Activated CD8-positive, alpha-beta memory T cell treated with anti-CD3 and anti-CD28 coated beads for 36 hours (primary cell): Measurements from ENCODE around the gene P3H1. TPM values are rescaled to one million over a fixed set of nuclear protein-coding genes. Genes with fewer than 3 reads are reported as not detected.
"Not testable (repeated sequence)": the region's sequence is repeated elsewhere in the genome, so short reads cannot be mapped to it uniquely, and the experiment has no call there.

Experiments
- CTCF ChIA-PET: fragments of 350-600 bp; sonication (Branson Sonifier 250); formaldehyde crosslinking; loops from one replicate; lab custom pipeline; 2021; ENCODE audit warnings: antibody characterized with exemption; lab: Charles Lee
- POLR2A ChIA-PET: fragments of 350-600 bp; sonication (Branson Sonifier 250); formaldehyde crosslinking; loops from one replicate; lab custom pipeline; 2021; ENCODE audit warnings: antibody characterized with exemption; lab: Charles Lee
- total RNA-seq, 2 experiments: library from RNA; stranded (reverse); gene quantifications; one replicate each; pipeline ENCODE4 v1.2.3, GENCODE V29; 2021

The P3H1 gene
- total RNA-seq, 2 experiments from 2014 or later, result 31.5 to 35.5 TPM

DNA sequence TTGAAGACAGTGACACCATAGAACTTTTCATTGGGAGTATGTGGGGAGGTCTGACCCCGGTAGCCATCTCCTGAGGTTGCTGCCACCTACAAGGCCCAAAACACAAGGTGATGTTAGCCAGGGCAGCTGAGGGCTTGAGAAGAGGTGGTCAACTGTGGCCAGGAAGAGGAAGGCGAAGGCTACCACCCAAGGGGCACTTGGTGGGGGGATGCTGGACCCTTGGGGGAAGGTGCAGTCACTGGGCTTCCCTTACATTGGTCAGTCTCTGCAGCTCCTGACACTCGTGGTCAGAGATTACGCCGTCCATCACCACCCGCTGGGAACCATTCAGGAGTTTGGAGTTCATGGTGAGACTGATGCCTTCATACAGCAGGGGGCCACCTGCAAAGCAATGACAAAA is 14.5 kb downstream of the P3H1 start:
- POLR2A ChIA-PET, result interaction anchor here (1.1 kb wide), 1 partner anchor 15 kb away, joined by 3 read pairs; the partner anchor contains the start of genes C1orf50 and P3H1

DNA sequence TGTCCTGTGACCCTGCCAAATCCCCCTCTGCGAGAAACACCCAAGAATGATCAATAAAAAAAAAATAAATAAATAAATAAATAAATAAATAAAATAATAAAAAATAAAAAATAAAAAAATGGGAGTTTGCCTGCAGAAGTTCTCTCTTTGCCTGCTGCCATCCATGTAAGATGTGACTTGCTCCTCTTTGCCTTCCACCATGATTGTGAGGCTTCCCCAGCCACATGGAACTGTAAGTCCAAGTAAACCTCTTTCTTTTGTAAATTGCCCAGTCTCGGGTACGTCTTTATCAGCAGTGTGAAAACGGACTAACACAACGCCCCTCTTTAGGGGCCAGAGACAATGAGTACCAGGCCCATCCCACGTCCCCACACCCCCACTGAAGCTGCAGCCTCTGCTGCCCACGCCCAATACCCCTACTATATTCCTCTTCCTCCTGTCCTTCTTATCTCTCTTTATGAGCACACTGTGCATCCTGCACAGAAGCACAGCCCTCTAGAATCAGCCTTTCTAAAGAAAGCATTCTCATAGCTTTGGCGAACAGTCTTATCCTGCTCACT is 15.2 kb downstream of the P3H1 start:
- POLR2A ChIA-PET, result interaction anchor here (1.1 kb wide), 1 partner anchor 16 kb away, joined by 3 read pairs; the partner anchor contains the start of genes C1orf50 and P3H1
- CTCF ChIA-PET, result not testable (repeated sequence)

More for the DNA sequence above, 14.5 kb downstream of the P3H1 start:
- CTCF ChIA-PET, result no interaction called here

GRCh38 chr1:42750041-42750440 is 16.8 kb downstream of the P3H1 start:
- POLR2A ChIA-PET, result interaction anchor here (0.7 kb wide), 1 partner anchor 575 kb away, joined by 3 read pairs; no protein-coding TSS in a partner anchor
- CTCF ChIA-PET, result no interaction called here

GRCh38 chr1:42748461-42749410 is 18.1 kb downstream of the P3H1 start:
- ChIA-PET POLR2A (interaction anchor here (0.7 kb wide), 1 partner anchor 574 kb away, joined by 3 read pairs; no protein-coding TSS in a partner anchor), CTCF (interaction anchor here (1.0 kb wide), 1 partner anchor 35 kb away, joined by 3 read pairs; no protein-coding TSS in a partner anchor)

DNA sequence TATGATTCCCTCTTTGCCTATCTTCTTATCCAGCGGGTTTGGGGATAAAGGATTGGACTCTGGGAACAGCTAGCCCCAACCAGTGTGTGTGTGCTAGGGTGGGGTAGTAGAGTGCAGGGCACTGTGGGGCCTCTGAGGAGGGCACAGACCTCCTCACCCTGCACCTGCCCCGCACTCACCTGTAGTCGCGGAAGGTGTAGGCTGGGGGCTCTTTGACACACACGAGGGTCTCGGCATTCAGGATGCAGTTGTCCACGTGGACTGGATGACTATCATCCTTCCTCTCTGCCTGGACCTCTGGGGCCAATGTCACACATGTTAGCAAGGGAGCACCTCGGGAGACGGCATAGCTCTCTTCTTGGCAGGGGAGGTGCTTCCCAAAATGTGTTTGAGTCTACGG is 18.8 kb downstream of the P3H1 start:
- ChIA-PET POLR2A (no interaction called here), CTCF (no interaction called here)

- CTCF ChIA-PET, result interaction anchor here (1.4 kb wide), 1 partner anchor 19 kb away, joined by 3 read pairs; no protein-coding TSS in a partner anchor
- POLR2A ChIA-PET, result no interaction called here
These were observed 19.7 kb downstream of the P3H1 start for GRCh38 chr1:42747125-42747524.

DNA sequence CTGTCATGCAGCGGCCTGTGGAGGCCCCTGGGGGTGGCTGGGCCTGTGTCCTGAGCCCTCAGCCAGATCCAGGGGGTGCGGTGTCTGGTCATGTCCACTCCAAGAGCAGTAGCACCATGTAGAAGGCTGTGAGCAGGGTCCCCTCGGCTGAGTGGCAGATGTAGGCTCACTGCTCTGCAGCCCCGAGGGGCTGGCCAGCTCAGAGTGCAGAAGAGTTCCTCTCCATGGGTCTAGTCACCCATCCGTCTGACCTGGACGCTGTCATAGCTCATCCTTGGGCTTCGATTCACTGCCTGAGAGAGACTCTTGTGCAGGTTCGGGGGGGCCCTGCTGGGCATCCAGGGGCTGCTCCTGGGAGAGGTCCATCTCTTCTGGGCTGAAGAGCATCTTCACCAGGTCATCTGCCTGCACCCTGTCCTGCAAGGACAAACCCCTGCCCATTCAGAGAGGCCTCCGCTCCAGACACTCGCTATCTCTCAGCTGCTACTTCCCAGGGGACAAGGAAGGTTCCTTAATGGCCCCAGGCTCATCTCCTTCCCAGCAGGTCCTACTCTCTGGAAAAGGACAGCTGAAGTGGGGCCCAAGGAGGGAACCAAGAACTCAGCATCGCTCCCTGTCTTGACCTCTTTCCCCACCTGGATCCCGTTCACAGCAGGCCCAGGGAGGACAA is 20.3 kb downstream of the P3H1 start:
- ChIA-PET CTCF (interaction anchor here (1.4 kb wide), 1 partner anchor 19 kb away, joined by 3 read pairs; no protein-coding TSS in a partner anchor), POLR2A (no interaction called here)

DNA sequence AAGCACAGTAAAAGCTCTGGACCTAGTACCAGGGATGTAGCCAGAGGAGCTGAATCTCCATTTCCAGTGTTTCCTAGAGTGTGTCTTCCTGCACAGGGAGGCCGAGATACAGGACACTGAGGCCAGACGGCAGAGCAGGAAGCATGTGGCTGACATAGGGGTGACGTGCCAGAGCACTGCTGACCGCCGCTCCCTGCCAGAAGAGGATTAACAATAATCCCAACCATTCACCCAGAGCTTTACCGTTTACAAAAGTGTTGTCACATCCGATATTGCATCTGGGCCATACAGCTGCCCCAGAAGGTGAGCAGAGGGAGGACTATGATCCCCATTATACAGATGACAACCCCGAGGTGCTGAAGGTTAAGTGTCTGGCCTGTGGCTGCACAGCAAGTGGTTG is 21.0 kb downstream of the P3H1 start:
- POLR2A ChIA-PET, result no interaction called here
- CTCF ChIA-PET, result interaction anchor here (1.4 kb wide), 1 partner anchor 20 kb away, joined by 3 read pairs; no protein-coding TSS in a partner anchor

DNA sequence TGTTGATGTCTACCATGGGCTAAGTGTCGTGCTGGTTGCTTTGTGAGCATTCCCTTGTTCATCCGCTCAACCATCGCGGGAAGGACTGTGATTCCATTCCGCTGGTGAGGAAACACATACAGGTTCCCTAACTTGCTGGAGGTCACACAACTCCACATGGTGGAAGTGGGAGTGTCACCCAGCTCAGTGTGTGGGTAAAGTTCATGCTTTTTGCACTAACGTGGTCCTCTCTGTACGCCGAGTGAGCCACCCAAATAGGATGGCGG is 22.7 kb downstream of the P3H1 start:
- POLR2A ChIA-PET, result no interaction called here
- CTCF ChIA-PET, result no interaction called here

GRCh38 chr1:42743317-42744147 is 23.3 kb downstream of the P3H1 start:
- ChIA-PET POLR2A (no interaction called here), CTCF (no interaction called here)

GRCh38 chr1:42742617-42743316 is 24.1 kb downstream of the P3H1 start:
- CTCF ChIA-PET, result no interaction called here

DNA sequence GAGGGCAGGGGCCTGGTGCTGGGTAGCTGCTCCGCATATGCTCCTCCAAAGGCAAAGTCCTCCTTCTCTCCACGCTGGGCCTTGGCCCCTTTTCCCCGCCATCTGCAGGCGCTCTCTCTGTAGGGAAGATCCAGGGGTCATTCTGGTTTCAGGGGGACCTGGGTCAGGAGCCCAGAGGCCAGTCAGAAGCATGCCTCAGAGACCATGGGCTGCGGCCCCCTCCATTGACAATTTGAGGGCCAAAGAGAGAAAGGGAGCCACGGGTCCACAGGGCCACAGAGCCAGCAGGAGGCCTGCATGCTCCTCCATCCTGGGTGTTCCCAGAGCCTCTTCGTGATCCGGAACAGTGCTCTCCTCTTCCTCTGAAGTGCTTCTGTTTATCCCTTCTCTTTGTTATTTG is 24.7 kb downstream of the P3H1 start:
- CTCF ChIA-PET, result no interaction called here
- POLR2A ChIA-PET, result no interaction called here

More at GRCh38 chr1:42742617-42743316, 24.1 kb downstream of the P3H1 start:
- POLR2A ChIA-PET, result no interaction called here

GRCh38 chr1:42741706-42742105 is 25.1 kb downstream of the P3H1 start:
- ChIA-PET POLR2A (no interaction called here), CTCF (no interaction called here)

DNA sequence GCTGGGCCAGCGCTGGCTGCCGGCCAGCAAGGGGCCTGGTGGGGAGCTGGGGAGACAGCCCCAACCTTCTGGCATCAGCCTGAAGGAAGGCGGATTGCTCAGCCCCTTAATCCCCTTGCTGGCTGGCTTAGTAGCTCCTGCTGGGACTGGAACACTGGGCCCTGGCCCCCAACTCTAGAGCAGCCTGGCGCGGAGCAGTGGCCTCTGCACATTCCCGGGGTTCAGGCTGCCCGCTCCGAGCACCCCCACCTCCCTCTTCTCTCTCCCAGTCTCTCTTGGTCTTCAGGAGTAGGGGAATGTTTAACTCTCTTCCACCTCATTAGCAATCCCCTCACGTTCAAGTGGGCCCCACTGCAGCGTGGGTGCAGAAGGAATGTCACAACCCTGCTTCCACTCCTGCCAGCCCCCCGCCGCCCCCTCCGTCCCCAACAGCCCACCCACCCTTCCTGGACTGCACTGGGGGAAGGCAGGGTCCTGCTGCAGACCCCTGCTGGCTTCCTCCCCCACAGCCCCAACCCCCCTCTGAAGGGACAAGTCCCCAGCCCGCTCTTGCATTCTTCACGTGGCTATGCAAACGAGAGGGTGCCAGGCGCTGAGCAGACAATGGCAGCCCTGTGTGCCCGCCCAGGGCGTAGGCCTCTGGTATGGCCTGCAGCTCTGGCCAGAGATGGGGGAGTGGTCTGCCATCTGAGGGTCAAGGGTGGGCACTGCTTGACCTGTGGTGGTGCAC is 25.8 kb downstream of the P3H1 start:
- CTCF ChIA-PET, result no interaction called here
- POLR2A ChIA-PET, result no interaction called here

DNA sequence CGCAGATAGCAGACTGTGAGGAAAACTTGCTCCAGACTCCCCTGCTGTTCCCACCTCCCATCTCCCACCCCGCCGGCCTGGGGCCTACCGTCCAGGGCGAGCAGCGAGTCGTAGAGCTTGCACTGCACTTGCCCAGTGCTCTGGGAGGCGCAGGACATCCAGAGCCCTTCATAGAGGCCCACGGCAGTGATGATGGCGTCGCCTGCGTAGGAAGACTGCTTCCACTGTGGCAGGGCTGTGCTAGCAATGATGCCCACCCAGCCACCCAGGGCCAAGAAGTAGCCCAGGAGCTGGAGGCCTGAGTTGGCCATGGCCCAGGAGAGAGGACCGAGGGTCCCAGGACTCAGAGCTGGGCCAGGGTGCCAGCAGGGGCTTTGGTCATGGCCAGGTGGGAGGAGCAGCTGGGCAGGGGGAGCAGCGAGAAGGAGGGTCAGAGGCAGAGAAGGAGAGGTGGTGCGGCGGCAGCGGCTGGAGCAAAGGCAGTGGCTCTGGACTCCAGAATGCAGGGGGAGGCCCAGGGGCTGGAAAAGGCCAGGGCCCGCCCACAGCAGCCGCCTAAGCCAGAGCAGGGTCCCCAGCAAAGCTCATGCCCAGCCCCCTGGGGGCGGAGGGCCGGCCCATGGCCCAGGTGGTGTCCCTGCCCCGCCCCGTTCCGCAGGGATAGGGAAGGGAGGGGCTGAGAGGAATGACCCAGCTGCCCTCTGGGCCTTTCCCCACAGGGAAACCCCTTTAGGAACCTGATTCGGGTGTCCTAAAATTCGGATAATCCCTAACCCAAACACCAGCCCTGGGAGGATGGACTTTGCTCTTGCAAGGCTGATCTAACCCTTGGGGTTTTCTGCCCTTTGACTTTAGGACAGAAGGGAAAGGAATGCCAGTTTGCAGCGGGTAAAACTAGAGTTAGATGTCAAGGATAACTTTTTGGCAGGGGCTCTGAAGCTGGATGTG is 26.8 kb downstream of the P3H1 start, which contains the start of gene CLDN19:
Gene CLDN19, minus strand, starts transcription at position 484 of the 948 bp plus-strand sequence. Its CDS starts 173 bp downstream, at position 311.
- CTCF ChIA-PET, result no interaction called here
- POLR2A ChIA-PET, result no interaction called here

- ChIA-PET CTCF (no interaction called here), POLR2A (no interaction called here)
These were observed 28.1 kb downstream of the P3H1 start for GRCh38 chr1:42738678-42739226.
